ENCODE data around the gene RNF111.
"Not testable (repeated sequence)": the region's sequence is repeated elsewhere in the genome, so short reads cannot be mapped to it uniquely, and the experiment has no call there.

Gene RNF111

DNA sequence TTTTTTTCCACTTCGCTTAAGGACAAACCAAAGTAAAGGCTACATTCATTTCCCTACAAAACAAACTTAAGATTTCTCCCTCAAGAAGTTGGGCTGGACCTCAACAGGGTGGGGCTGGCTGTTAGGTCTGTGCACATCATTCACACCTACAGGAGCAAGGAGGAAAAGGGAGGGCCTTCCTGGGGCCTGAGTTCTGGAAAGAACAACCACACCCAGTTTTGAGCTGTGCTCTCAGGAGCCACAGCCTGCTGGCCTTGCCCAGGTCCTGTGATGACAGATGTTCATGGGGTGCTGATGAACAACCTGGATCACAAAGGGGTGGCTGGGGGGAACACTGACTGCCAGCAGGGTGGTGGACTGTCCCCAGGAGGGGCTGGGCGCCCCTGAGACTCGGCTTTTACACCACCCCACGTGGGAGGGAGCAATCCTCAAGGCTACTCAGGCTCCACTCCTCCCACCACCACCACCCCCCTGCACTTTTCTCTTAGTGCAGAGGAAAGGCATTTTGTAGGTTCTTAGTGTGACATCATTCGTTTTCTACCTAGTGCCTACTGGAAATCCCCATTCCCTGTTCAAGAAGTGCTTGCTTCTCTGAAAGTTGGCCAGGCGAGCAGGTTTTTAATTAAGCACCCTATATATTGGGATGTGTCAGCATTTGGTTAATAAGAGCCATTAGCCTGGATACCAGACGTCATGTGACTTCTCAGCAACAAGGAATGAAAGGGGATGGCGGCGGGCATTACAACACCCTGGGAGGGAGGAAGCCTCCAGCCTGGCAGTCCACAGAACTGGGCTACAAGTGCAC lies 153.2 kb downstream of the RNF111 start:
- FAIRE-seq: no peak

DNA sequence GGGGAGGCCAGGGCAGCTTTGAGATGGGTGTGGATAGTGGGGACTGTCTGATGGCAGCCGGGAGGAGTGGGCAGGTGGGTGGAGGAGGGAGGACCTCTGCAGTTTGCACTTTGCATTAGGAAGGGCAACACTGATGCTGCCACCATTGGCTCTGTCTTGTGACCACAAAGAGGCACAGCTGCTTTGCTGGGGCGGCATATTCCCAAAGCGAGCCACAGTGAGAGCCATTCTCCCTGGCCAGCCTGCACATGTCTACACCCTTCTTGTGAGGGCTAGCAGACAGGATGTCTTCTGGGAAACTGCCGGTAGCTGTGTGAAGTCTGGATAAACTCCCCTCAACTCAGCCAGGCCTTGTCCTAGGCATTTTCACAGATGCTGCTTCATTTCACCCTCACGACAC lies 155.8 kb downstream of the RNF111 start:
- FAIRE-seq: no peak

GRCh38 chr15:59144594-59144993 lies 157.1 kb downstream of the RNF111 start:
- FAIRE-seq: not testable (repeated sequence)
